Measurements from ENCODE around the gene SDK2.

The SDK2 gene

DNA sequence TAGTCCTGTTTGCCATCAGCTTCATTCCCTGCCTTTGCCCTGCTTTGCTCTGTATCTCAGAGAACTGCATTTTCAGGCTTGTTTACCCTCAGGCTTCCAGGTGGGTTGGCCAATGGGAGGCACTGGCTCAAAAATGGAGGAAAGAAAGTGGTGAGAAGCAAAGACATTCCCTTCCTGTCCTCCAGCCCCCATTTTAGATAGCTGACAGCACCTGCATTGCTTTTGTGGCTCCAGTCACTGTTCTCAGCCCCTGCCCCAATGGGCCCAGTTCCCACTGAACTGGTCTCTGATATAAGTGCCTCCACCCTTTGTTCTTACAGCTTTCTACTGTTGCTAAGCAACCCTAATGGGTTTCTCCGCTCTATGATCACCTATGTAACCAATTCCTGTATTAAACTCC is 19.4 kb upstream of the SDK2 start:
- H3K9me3 Mint-ChIP-seq = no peaks in the 10 kb centered on the region
- H3K4me1 Mint-ChIP-seq = peaks cover 11 to 16% of the 10 kb centered on the region in 2 donors
- ATAC-seq (replicated peaks) = no peak
- no peak for DNase-seq
- no peak overlapping the region for H3K4me3 Mint-ChIP-seq
- H3K36me3 Mint-ChIP-seq = no peaks in the 10 kb centered on the region
- peaks cover 11 to 13% of the 10 kb centered on the region in 2 donors for H3K27me3 Mint-ChIP-seq
- no peak overlapping the region for H3K27ac Mint-ChIP-seq

DNA sequence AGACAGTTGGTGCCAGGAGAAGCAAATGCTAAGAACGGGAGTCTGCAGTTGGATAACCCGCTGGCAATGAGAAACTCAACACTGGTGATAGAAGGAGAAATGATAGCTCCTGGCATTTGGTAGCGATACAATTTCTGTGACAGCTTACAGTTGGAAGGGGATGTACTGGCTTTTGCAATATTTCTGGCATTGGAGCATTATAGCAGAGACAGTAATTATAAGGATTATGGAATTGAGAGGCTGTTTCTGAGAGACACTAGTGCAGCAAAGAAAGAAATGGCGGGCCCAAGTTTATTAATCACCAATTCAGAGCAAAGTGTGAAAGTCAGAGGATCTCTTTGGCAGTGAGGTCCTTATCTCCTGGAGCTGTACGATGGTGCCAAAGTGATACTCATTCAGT is 16.1 kb upstream of the SDK2 start:
- Mint-ChIP-seq H3K4me3 (no peak overlapping the region), H3K4me1 (peaks cover 0 to 6% of the 10 kb centered on the region in 2 donors), H3K36me3 (no peaks in the 10 kb centered on the region), H3K27me3 (peaks cover 6 to 11% of the 10 kb centered on the region in 2 donors), H3K27ac (no peak overlapping the region), H3K9me3 (no peaks in the 10 kb centered on the region)
- DNase-seq (no peak), ATAC-seq (replicated peaks) (no peak)

DNA sequence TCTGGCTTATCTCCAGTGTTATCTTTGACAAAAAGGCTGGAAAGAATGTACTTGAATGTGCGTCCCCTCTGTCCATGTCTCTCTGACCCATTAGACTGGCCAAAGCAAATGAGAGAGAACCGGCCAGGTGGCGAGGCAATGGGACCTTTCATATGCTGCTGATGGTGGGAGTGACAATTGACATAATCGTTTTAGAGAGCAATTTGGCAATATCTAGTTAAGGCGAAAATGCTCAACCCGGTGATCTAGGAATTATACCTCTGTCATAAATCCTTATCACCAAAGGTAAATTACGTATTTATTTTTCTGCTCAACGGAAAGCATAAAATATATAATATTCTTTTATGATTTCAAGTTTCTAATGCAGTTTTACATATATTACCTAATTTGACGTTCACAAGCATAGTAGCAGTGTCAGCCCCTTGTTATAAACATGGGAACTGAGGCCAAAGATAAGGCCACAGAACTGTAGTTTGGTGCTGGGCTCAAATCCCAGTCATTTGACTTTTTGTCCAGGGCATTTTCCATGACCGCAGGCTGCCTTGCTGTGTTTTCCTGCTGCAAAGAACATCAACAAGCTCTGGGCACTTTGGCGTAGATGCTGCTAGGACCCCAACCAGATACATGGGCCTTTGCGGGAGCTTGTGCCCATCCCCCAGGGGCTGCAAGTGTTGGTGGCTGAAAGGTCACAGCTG is 14.7 kb upstream of the SDK2 start:
- no peak for DNase-seq
- peaks cover 0 to 6% of the 10 kb centered on the region in 2 donors for H3K4me1 Mint-ChIP-seq
- H3K9me3 Mint-ChIP-seq = peaks cover 6 to 7% of the 10 kb centered on the region in 2 donors
- H3K36me3 Mint-ChIP-seq = peaks cover 0 to 10% of the 10 kb centered on the region in 2 donors
- ATAC-seq (replicated peaks) = no peak
- H3K27ac Mint-ChIP-seq = no peak overlapping the region
- H3K4me3 Mint-ChIP-seq = no peak overlapping the region
- H3K27me3 Mint-ChIP-seq = peaks cover 4 to 11% of the 10 kb centered on the region in 2 donors

DNA sequence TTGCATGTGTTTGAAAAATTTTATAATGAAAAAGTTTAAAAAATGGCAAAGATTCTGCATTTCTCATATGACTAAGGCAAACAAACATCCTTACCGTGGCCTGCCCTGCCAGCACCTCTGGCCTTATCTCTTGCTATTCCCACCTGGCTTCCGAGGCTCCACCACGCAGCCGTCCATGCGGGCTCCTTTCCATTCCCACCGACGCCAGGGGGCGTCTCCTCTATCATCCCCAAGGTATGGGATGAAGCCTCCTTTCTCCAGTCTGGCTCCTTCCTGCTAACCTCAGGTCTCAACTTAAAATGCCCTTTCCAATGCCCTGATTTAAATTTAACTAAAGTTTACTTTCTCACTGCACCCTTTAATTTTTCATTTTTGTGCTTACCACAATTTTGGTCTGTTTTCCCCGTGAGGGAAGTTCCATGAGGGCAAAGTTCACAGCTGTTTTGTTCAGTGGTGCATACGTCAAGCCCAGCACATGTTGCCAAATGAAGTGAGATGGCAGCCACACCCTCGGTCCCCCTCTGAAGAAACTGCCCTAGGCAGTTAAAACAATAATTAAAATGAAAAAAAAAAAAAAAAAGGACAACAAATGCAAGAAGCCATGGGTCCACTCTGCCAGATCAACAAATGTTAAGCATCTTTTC is 13.3 kb upstream of the SDK2 start:
- Mint-ChIP-seq H3K4me1 (peaks cover 0 to 6% of the 10 kb centered on the region in 2 donors), H3K27me3 (peaks cover 0 to 18% of the 10 kb centered on the region in 2 donors), H3K36me3 (peaks cover 4 to 17% of the 10 kb centered on the region in 2 donors), H3K9me3 (peaks cover 13 to 16% of the 10 kb centered on the region in 2 donors), H3K4me3 (no peak overlapping the region), H3K27ac (no peak overlapping the region)
- DNase-seq (no peak), ATAC-seq (replicated peaks) (peak in 1 of 2 donors; percentile 29)

DNA sequence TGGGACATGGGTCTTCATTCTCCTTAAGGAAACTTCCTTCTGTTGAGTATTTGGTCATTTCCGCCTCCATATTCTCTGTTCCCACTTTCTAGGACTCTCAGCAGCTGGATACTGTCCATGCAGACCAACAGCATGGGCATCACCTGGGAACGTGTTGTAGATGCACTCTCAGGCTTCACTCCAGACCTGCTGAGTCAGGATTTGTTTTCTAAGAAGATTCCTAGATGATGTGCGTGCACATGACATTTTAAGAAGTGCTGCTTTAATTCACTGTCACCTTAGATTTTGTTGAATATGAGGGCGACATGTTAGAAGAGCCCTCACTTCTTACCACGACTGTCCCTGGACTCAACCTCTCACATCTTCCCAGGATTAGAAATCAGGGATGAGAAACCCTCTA is 10.0 kb upstream of the SDK2 start:
- Mint-ChIP-seq H3K4me3 (no peak overlapping the region), H3K27me3 (peaks cover 3 to 18% of the 10 kb centered on the region in 2 donors), H3K9me3 (peaks cover 13 to 16% of the 10 kb centered on the region in 2 donors), H3K36me3 (peaks cover 4 to 17% of the 10 kb centered on the region in 2 donors), H3K27ac (no peak overlapping the region), H3K4me1 (peaks cover 0 to 6% of the 10 kb centered on the region in 2 donors)
- no peak for DNase-seq
- ATAC-seq (replicated peaks) = no peak

DNA sequence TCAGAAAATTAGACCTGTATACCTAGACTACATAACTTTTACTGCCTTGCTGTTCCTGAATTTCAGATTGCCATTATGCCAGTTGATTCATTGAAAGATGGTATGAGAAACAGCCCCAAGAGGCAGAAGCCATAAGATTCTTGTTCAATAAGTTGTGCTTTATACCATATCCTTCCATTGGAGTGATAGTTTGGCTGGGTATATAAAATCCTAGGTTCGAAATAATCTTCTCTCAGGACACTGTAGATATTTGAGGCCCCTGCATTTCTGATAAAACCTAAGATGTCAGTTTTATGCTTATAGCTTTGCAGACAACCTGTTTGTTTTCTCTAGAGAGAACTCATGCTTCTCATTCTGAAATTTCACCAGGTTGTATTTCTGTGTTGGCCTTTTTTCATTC is 9.6 kb upstream of the SDK2 start:
- no peak overlapping the region for H3K27ac Mint-ChIP-seq
- H3K9me3 Mint-ChIP-seq = peaks cover 13 to 16% of the 10 kb centered on the region in 2 donors
- H3K4me1 Mint-ChIP-seq = peaks cover 0 to 6% of the 10 kb centered on the region in 2 donors
- ATAC-seq (replicated peaks) (no peak), DNase-seq (no peak)
- peaks cover 3 to 18% of the 10 kb centered on the region in 2 donors for H3K27me3 Mint-ChIP-seq
- H3K4me3 Mint-ChIP-seq = no peak overlapping the region
- peaks cover 4 to 17% of the 10 kb centered on the region in 2 donors for H3K36me3 Mint-ChIP-seq

DNA sequence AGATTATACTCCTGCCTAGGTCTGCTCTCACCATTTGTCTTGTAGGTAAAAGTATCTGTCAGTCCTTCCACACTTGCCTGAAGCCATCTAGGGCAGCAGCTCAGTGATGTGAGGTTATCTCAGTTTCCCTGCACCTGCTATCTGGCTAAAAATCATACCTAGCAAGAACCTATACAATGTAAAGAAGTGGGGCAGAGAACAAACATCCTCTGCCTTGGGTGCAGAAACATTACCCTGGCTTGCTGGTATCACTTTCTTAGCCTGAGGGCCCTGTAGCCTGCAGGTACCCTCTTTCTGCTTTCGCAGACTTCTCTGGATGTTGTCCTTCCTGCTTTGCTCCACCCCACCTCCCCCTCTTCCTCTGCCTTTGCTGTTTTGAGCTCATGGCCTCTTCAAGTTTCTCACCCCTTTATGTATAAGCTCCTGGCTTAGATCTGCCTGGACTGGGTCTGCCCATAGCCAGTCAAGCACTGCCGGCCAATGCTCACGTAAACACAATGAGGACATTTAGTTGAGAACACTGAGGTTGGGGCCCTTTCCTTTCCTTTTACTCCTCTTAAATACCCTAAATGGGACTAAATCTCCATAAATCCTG is 8.7 kb upstream of the SDK2 start:
- H3K27ac Mint-ChIP-seq = no peak overlapping the region
- peaks cover 13 to 16% of the 10 kb centered on the region in 2 donors for H3K9me3 Mint-ChIP-seq
- peaks cover 0 to 6% of the 10 kb centered on the region in 2 donors for H3K4me1 Mint-ChIP-seq
- DNase-seq (no peak), ATAC-seq (replicated peaks) (no peak)
- H3K4me3 Mint-ChIP-seq = no peak overlapping the region
- H3K27me3 Mint-ChIP-seq = peaks cover 3 to 22% of the 10 kb centered on the region in 2 donors
- peaks cover 4 to 17% of the 10 kb centered on the region in 2 donors for H3K36me3 Mint-ChIP-seq

DNA sequence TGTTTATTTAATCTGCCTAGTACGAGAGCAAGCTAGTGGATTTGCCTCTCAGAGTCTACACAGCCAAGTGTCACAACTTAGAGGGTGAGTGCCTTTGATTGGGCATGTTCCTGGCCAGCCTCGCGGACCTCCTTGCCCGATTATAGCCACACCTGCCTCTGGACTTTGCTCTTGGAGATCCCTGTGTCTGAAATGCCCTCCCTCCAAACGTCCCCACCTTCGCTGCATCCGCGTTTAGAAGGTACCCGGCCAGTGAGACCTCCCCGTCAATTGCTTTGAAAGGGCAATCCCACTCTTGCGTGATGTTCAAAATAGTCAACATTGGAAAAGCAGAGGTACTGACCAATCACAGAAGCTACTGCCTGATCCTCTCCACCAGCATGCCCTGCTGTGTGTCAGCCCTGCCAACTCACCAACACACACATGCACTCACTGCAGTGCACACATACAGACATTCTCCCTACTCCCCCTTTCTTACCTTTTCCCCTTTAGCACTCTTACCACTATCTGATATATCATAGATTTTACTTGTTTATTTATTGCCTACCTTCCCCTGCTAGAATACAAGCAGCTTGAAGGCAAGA is 6.5 kb upstream of the SDK2 start:
- Mint-ChIP-seq H3K27ac (no peak overlapping the region), H3K27me3 (peaks cover 3 to 21% of the 10 kb centered on the region in 2 donors), H3K9me3 (peaks cover 13 to 16% of the 10 kb centered on the region in 2 donors), H3K36me3 (peaks cover 4 to 17% of the 10 kb centered on the region in 2 donors), H3K4me3 (no peak overlapping the region), H3K4me1 (peaks cover 4 to 9% of the 10 kb centered on the region in 2 donors)
- ATAC-seq (replicated peaks) (no peak), DNase-seq (no peak)

DNA sequence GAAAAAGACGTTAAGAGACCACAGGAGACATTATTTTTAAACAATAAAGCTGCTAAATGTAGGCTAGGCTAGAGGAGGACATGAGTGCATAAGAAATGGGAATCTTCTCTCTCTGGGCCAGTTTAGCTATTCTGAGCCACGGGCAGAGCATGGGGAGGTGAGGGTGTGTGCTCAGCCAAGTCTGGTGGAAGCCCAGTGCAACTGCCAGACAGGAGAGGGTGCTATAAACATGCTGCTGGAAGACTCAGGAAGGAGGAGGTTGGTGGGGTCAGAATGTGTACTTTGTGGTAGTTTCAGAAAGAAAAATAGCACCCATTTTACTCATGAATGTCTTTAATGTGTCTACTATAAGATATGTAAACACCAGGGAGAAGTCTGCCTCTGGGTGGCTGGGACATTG is 5.9 kb upstream of the SDK2 start:
- H3K36me3 Mint-ChIP-seq = peaks cover 4 to 17% of the 10 kb centered on the region in 2 donors
- H3K27me3 Mint-ChIP-seq = peaks cover 3 to 19% of the 10 kb centered on the region in 2 donors
- peaks cover 4 to 9% of the 10 kb centered on the region in 2 donors for H3K4me1 Mint-ChIP-seq
- H3K9me3 Mint-ChIP-seq = peaks cover 13 to 16% of the 10 kb centered on the region in 2 donors
- H3K27ac Mint-ChIP-seq = no peak overlapping the region
- H3K4me3 Mint-ChIP-seq = no peak overlapping the region
- no peak for ATAC-seq (replicated peaks)
- DNase-seq = no peak

DNA sequence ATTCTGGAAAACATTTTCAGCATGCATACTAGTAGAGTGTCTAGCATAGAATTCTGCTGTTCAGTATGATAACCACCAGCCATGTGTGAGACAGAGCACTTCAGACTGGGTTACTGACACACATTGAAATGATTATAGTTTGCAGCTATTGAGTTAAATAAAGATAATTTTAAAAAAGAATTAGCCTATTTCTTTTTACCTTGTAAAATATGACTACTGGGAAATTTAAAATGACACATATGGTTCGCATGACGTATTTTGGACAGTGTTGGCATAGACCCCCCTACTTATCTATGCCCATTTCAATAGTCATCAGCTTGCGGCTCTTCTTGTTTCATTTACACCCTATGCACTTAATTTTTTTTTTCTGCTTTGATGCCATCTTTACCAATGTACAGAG is 4.7 kb upstream of the SDK2 start:
- peaks cover 7 to 8% of the 10 kb centered on the region in 2 donors for H3K9me3 Mint-ChIP-seq

DNA sequence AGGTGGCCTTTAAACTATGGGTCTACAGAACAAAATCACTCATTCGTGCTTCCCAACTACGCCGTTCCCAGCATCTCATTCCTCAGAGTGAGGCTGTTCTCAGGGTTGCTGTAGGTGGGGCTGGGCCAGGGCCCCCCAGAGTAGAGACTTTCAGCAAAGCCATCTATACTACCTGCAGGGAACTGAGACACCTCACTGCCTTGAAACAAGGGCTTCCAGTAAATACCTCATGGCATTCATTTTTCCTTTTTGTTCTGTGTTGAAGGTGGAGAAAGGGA is 4.2 kb upstream of the SDK2 start:
- peaks cover 7 to 18% of the 10 kb centered on the region in 2 donors for H3K4me1 Mint-ChIP-seq
- peaks cover 4 to 5% of the 10 kb centered on the region in 2 donors for H3K9me3 Mint-ChIP-seq
- DNase-seq = no peak
- H3K27me3 Mint-ChIP-seq = peaks cover 3 to 16% of the 10 kb centered on the region in 2 donors
- no peak for ATAC-seq (replicated peaks)
- H3K36me3 Mint-ChIP-seq = peaks cover 1 to 4% of the 10 kb centered on the region in 2 donors
- H3K27ac Mint-ChIP-seq = no peak overlapping the region
- H3K4me3 Mint-ChIP-seq = no peak overlapping the region

More for the DNA sequence above, 4.7 kb upstream of the SDK2 start:
- H3K36me3 Mint-ChIP-seq = peaks cover 4 to 7% of the 10 kb centered on the region in 2 donors
- DNase-seq (no peak), ATAC-seq (replicated peaks) (no peak)
- H3K27me3 Mint-ChIP-seq = peaks cover 3 to 19% of the 10 kb centered on the region in 2 donors
- no peak overlapping the region for H3K4me3 Mint-ChIP-seq
- H3K27ac Mint-ChIP-seq = no peak overlapping the region
- H3K4me1 Mint-ChIP-seq = peaks cover 6 to 13% of the 10 kb centered on the region in 2 donors

DNA sequence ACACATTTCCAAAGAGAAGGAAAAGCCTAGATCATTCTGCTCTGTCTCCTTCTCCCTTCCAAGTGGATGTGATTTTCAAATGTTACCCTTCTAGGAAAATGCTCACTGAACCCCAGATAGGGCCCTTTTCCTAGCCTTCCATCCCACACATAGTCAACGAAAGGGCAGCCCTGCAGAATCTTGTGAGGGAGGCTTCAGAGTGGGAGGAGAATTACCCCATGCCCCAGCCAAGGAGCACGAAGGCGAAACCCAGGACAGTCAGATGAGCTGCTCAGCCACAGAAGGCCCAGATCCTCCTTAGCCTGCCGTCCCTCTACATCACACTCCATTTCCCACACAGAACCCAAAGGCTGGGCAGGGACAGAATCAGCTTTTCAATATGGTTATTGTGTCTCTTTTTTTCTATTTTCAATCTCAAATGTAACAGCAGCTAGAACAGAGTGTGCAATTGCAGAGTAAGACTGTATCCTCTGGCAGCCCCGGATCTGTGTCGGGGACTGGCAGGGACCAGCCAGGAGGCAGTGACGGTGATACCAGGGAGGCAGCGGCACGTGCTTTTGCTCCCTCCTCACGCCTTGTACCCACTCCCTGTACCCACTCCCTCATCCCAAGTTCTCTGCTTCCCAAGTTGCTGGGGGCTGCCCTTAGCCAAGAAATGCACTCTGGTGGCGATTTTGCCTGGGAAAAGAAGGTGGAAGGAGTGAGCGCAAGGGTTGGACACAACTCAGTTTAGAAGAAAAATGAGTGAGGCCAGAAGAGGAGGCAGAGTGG is 3.7 kb upstream of the SDK2 start:
- Mint-ChIP-seq H3K9me3 (peaks cover 0 to under 1% of the 10 kb centered on the region in 2 donors), H3K4me1 (peaks cover 9 to 21% of the 10 kb centered on the region in 2 donors), H3K27ac (no peak overlapping the region), H3K36me3 (no peaks in the 10 kb centered on the region), H3K4me3 (no peak overlapping the region), H3K27me3 (peaks cover 3 to 12% of the 10 kb centered on the region in 2 donors)
- no peak for DNase-seq
- ATAC-seq (replicated peaks) = no peak

DNA sequence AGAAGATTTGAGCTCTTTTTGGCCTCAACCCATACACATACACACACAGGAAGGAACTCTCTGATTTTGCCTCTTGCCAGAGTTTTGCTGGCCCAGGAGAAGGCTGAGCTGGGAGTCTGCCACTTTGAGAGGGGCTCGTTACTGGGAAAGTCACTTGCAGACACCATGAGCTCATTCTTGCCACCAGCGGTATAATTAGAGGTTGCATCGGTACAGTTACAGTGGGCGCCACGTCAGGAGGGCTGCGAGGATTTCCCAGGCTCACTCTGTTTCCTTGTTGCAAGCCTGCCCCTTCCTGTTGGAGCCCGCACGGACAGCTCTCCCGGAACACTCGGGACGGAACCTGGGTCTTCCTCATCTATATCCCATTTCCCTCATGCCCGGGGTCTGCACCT is 3.1 kb upstream of the SDK2 start:
- H3K4me3 Mint-ChIP-seq = no peak overlapping the region
- peaks cover 12 to 26% of the 10 kb centered on the region in 2 donors for H3K4me1 Mint-ChIP-seq
- H3K9me3 Mint-ChIP-seq = no peaks in the 10 kb centered on the region
- DNase-seq (no peak), ATAC-seq (replicated peaks) (no peak)
- H3K27me3 Mint-ChIP-seq = peaks cover 3 to 12% of the 10 kb centered on the region in 2 donors
- H3K27ac Mint-ChIP-seq = no peak overlapping the region
- no peaks in the 10 kb centered on the region for H3K36me3 Mint-ChIP-seq

Measured in stimulated activated naive B cell treated with anti-CD40 and anti-IgM and Interleukin-4, amounts not matched to agents 10 μg/mL and 1 μg/mL and 100 μg/mL, for 72 hours (primary cell).